GM13977 (cell line): ENCODE results near the gene NGDN.
"Not testable (repeated sequence)": the region's sequence is repeated elsewhere in the genome, so short reads cannot be mapped to it uniquely, and the experiment has no call there.

Experiments used
- DNase-seq: peaks from one replicate; pipeline ENCODE4 v3.0.0; 2012; ENCODE audit warnings: low spot score
- in situ Hi-C: fragments of 300-500 bp; cut with MboI; formaldehyde crosslinking; loops from one replicate; pipeline ENCODE4 v1.12.0; 2022; ENCODE audit warnings: low sequenced_read_pairs, low pct_unique_long_range_greater_than_20kb, mixed read lengths, inconsistent platforms; ENCODE audit not compliant: unreplicated experiment
- TF ChIP-seq, protein P1 (sequence below): IDR thresholded peaks from 2 replicates; pipeline ENCODE4 v1.5.1; 2012; ENCODE audit warnings: mild to moderate bottlenecking, control low read depth; ENCODE audit not compliant: insufficient read depth; ENCODE audit errors: extremely low read depth, missing control alignments

NGDN gene, protein sequence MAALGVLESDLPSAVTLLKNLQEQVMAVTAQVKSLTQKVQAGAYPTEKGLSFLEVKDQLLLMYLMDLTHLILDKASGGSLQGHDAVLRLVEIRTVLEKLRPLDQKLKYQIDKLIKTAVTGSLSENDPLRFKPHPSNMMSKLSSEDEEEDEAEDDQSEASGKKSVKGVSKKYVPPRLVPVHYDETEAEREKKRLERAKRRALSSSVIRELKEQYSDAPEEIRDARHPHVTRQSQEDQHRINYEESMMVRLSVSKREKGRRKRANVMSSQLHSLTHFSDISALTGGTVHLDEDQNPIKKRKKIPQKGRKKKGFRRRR

DNA sequence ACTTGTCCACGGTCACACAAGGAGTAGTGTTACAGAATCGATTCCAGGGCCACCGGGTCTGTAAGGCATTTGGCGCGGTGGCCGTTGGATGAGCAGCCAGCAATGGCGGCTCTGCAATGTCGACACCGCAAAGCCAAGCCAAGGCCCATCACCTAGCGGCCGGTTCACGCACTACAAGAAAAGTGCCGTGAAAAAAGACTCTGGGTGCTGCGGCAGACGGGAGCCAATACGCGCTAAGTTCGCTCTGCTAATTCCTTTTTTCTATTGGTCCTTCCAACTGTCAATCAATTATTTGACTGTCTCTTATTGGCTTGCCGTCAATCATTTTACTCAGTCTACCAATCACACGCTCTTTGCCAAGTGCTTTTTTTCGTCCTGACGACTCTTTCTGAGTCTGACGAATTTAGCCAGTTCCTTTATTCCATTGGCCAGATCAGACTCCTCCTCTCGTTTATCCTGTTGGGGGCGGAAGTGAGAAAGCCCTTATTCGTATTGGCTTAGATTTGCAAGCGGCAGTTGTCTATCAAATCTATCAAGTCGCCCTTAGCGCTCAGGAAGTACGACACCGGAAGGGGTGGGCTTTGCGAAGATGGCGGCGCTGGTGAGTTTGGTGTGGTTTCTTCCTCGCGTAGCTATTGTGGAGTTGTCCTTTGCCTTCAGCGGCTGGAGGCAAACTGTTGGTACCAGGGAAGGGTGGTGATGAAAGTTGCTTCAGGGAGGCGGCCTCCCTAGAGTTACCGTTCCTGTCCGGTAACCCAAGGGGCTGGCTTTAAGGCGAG lies at the start of gene NGDN:
TSS of gene NGDN (plus strand) at position 577 of the 779 bp plus-strand sequence. CDS start at position 590, 13 bp downstream.
- in situ Hi-C loops = no loop called here
- DNase-seq = peak; percentile 92
- TF ChIP-seq, protein P1, sequence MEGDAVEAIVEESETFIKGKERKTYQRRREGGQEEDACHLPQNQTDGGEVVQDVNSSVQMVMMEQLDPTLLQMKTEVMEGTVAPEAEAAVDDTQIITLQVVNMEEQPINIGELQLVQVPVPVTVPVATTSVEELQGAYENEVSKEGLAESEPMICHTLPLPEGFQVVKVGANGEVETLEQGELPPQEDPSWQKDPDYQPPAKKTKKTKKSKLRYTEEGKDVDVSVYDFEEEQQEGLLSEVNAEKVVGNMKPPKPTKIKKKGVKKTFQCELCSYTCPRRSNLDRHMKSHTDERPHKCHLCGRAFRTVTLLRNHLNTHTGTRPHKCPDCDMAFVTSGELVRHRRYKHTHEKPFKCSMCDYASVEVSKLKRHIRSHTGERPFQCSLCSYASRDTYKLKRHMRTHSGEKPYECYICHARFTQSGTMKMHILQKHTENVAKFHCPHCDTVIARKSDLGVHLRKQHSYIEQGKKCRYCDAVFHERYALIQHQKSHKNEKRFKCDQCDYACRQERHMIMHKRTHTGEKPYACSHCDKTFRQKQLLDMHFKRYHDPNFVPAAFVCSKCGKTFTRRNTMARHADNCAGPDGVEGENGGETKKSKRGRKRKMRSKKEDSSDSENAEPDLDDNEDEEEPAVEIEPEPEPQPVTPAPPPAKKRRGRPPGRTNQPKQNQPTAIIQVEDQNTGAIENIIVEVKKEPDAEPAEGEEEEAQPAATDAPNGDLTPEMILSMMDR = peak; percentile 73

DNA sequence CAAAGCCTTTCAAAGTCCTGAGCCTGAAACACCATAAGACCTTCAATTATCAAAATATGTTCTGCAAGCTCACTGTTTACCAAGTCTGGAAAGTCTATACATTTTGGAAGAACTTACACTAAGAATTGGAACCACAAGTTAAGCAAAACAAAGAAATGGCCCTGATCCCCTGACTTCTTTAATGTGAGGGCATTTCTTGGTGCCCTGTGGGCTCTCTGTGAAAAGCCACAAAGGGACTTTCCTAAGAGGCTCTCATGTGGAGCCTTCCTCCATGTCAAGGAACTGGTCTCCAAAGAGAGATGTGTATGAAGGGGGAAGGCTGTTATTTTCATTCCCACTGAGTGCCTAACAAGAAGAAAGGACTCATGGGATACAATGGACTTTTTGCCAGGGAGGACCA lies 47.9 kb upstream of the NGDN start:
- in situ Hi-C loops = no loop called here

DNA sequence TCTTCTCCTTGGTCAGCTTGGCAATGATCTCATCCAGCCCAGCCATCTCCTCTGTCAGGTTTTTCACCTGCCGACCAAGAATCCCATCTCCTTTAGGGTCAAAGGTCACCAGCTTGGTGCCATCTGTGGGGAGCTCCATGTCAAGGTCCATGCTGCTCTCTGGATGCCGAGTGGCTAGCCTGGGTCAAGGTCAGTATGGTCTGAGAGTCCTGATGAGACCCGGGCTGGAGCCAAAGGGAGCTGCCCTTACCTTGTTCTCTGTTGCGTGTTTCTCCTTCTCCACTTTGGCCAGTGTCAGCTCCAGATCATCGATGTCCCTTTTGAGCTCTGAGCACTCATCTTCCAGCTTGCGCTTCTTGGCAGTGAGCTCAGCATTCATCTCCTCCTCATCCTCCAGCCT lies 45.8 kb upstream of the NGDN start:
- TF ChIP-seq, protein P1 = no peak
- DNase-seq = no peak
- in situ Hi-C loops = no loop called here

More for the DNA sequence above, 47.9 kb upstream of the NGDN start:
- DNase-seq = no peak
- TF ChIP-seq, protein P1 = no peak

DNA sequence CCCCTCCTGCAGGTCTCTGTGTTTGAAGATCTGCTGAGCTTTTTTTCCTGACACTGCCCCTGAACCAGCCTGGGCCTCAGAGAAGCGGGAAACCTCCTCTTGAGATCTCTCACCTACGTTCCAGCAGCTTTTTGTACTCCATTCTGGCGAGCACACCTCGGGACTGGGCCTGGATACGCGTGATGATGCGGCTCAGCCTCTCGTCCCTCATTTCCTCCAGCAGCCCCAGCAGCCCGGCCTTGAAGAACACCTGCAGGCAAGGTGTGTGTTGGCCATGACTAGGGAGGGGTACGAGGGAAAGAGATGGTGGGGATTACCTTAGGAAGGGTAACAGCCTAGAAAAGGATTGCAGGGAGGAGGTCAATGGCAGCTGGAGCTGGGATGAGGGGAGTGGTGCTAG lies 44.3 kb upstream of the NGDN start:
- TF ChIP-seq, protein P1 = no peak
- in situ Hi-C loops = no loop called here
- no peak for DNase-seq

DNA sequence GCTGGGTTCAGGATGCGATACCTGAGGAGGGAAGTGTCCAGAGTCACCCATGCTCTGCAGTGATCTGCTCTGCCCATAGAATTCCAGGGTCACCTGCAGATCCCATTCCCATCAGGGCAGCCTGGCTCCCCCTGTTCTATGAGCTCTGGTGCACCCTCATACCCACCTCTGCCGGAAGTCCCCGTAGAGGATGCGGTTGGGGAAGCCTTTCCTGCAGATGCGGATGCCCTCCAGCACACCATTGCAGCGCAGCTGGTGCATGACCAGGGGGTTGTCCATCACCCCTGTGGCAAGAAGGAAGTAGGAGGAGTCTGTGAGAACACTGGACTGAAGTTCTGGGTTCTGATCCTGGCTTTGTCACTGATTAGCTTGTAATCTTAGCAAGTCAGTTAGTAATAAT lies 43.7 kb upstream of the NGDN start:
- DNase-seq, in situ Hi-C loops: not testable (repeated sequence)

DNA sequence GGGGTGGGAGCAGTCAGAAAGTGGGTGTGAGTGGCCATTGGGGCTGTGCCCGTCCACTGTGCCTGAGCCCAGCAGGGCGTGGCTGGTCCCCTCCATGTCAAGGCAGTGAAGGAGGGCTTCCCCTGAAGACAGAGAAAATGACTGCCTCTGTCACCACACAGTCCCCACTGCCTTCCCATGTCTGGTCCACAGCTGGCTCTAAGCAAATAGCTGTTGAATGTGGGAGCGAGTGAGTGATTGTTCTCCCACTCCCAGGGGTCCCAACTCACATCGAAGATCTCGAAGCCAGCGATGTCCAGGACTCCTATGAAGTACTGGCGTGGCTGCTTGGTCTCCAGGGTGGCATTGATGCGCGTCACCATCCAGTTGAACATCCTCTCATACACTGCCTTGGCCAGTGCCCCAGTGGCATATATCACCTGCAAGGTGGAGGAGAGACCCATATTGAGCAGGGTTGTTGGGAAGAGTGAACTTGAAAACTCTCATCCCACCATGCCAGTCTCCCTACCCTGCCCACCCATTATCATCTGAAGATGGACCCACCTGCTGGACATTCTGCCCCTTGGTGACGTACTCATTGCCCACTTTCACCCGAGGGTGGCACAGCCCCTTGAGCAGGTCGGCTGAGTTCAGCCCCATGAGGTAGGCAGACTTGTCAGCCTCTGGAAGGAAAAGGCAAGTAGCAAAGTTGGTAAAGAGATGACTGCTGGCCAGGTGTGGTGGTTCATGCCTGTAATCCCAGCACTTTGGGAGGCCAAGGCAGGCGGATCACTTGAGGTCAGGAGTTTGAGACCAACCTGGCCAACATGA lies 40.6 kb upstream of the NGDN start:
- DNase-seq = no peak
- in situ Hi-C loops = no loop called here
- TF ChIP-seq, protein P1 = no peak
